Suprapubic skin (tissue), 3 donors: ENCODE data around the gene SPATA32.

Experiments used
- EP300 ChIP-seq: sonication (generic); formaldehyde crosslinking; IDR thresholded peaks from one replicate; pipeline ENCODE4 v1.6.1; 2017; ENCODE audit warnings: antibody characterized with exemption
- POLR2A ChIP-seq, 2 donors: fragments of 450-650 bp; IDR thresholded peaks; one replicate each; pipeline ENCODE4 v1.6.1; 2017; ENCODE audit warnings: antibody characterized with exemption in 2 of 2, mild to moderate bottlenecking in 2 of 2, moderate library complexity in 2 of 2
- TF ChIP-seq, protein P1 (sequence below), 2 donors: fragments of 200-600 bp in 1 of 2; fragments of 450-650 bp in 1 of 2; sonication (generic) in 1 of 2; IDR thresholded peaks; one replicate each; pipeline ENCODE4 v1.5.1; 2016 to 2019; ENCODE audit warnings: antibody characterized with exemption in 2 of 2, mild to moderate bottlenecking in 1 of 2, moderate library complexity in 1 of 2

DNA sequence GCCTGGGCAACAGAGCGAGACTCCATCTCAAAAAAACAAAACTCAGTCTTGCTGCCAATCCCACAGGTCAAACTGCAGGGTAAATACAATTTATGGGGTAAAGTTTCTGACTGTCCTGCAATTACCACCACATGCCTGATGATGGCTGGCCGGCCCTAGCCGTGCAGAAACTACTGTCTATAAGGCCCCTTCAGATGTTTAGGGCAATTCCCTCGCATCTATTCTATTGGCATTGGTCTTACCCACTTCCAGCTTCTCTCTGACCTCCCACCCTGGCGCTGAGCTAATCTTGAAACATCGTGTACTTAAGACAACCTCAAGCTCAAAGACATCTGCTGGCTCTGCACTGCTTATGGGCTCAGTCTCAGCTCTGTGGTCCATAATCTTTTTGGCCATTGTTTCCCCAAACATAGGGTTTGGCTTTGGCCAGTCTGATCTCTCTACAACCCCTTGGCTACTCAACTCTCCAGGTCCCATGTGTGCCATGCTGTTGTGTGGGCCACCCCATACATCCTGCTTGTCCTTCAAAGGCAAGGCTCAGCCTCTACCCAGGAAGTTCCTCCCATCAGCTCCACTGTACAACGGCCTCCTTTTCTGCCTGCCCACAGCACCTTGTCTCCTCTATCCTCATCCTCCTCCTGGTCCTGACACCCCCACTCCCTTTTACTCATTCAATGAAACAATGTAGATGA lies 38.3 kb upstream of the SPATA32 start:
- TF ChIP-seq, protein P1, sequence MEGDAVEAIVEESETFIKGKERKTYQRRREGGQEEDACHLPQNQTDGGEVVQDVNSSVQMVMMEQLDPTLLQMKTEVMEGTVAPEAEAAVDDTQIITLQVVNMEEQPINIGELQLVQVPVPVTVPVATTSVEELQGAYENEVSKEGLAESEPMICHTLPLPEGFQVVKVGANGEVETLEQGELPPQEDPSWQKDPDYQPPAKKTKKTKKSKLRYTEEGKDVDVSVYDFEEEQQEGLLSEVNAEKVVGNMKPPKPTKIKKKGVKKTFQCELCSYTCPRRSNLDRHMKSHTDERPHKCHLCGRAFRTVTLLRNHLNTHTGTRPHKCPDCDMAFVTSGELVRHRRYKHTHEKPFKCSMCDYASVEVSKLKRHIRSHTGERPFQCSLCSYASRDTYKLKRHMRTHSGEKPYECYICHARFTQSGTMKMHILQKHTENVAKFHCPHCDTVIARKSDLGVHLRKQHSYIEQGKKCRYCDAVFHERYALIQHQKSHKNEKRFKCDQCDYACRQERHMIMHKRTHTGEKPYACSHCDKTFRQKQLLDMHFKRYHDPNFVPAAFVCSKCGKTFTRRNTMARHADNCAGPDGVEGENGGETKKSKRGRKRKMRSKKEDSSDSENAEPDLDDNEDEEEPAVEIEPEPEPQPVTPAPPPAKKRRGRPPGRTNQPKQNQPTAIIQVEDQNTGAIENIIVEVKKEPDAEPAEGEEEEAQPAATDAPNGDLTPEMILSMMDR (IDR thresholded peaks at IDR 0.05) = no peak
- no peak for TF ChIP-seq EP300
- no peak for TF ChIP-seq POLR2A (IDR thresholded peaks at IDR 0.05)
